GM12873 (cell line): ENCODE measurements around the gene EPSTI1.

Experiments used
- TF ChIP-seq, protein P1 (sequence below): IDR thresholded peaks from 2 replicates; pipeline ENCODE4 v1.5.1; 2012; ENCODE audit warnings: low read depth, mild to moderate bottlenecking, moderate library complexity, low read length, control low read depth; ENCODE audit not compliant: insufficient read depth; ENCODE audit errors: missing control alignments

Gene EPSTI1

GRCh38 chr13:43030548-43030947, 38.5 kb upstream of the EPSTI1 start:
- TF ChIP-seq, protein P1, sequence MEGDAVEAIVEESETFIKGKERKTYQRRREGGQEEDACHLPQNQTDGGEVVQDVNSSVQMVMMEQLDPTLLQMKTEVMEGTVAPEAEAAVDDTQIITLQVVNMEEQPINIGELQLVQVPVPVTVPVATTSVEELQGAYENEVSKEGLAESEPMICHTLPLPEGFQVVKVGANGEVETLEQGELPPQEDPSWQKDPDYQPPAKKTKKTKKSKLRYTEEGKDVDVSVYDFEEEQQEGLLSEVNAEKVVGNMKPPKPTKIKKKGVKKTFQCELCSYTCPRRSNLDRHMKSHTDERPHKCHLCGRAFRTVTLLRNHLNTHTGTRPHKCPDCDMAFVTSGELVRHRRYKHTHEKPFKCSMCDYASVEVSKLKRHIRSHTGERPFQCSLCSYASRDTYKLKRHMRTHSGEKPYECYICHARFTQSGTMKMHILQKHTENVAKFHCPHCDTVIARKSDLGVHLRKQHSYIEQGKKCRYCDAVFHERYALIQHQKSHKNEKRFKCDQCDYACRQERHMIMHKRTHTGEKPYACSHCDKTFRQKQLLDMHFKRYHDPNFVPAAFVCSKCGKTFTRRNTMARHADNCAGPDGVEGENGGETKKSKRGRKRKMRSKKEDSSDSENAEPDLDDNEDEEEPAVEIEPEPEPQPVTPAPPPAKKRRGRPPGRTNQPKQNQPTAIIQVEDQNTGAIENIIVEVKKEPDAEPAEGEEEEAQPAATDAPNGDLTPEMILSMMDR: no peak

DNA sequence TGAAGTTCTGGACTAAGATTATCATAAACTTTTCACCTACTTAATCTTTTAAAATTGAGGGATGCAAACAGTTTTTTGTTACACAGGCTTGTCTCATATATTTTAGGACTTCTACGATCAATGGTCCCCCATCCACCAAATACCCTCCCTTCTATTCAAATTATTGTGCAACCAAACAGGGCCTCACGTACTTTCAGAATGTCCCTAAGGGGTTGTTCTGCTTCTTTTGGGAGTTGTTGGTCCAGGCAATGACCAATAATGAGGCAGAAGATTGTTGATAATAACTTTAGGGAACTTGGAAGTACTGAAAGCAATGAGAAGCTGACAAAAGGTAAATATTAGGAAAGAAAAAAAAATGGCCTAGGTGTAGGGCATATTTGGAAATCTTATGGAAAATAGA, 34.2 kb upstream of the EPSTI1 start:
- TF ChIP-seq, protein P1: no peak

DNA sequence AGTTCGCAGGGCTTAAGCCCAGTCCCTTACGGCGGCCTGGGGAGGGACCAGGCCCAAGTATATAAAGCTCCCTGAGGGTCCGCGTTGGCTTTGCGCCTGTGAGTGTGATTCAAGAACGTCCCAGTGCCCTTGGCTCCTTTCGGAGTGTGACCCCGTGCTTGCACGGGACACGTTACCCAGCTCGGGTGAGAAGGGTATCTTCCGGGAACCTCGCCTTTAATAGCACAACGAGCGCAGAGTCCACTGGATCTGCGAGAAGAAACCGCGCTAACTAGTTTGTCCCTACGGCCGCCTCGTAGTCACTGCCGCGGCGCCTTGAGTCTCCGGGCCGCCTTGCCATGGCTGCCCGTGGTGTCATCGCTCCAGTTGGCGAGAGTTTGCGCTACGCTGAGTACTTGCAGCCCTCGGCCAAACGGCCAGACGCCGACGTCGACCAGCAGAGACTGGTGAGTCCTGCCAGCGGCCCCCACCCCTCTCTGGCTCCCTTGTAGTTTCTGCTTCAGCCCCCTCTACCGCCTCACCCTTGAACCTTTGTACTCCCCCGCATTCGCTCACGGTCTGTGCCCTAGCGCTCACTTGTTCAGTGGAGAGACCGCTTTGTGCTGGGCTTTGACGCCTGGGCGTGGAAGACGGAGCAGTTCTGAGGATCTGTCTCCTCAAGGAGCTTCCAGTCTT, 31.4 kb upstream of the EPSTI1 start, which contains the start of gene DNAJC15:
Gene DNAJC15, plus strand, starts transcription at position 298 of the 675 bp plus-strand sequence. Its CDS starts 41 bp downstream, at position 339.
- TF ChIP-seq, protein P1: no peak

GRCh38 chr13:43022934-43023288, 30.9 kb upstream of the EPSTI1 start:
- TF ChIP-seq, protein P1: no peak

GRCh38 chr13:43021926-43022670, 30.1 kb upstream of the EPSTI1 start:
- TF ChIP-seq, protein P1: no peak

- TF ChIP-seq, protein P1: no peak
These were observed 28.8 kb upstream of the EPSTI1 start for GRCh38 chr13:43020794-43021193.

DNA sequence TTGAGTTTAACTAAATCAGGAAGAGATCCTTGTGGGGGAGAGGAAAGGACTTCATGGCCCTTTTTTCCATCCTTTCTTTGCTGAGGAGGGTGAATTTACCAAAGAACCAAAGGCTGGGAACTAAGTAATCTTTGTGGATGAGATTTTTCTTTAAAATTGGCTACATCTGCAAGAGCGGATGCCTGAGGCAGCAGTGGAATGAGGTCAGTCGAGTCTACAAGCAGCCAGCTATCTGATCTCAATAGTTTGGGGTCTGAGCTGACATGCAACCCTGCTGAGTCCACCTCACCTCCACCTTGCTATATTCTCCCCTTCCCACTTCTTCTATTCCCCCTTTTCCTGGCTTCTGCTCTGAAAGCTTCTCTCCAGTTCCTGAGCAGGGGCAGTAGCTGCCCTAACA, 27.8 kb upstream of the EPSTI1 start:
- TF ChIP-seq, protein P1: no peak
